ENCODE results near the gene FAM241A. TPM values are rescaled to one million over a fixed set of nuclear protein-coding genes. Genes with fewer than 3 reads are reported as not detected.

FAM241A gene
- total and polyA plus RNA-seq, 12 donors: 4.1 to 9.4 (median 7.5) TPM

DNA sequence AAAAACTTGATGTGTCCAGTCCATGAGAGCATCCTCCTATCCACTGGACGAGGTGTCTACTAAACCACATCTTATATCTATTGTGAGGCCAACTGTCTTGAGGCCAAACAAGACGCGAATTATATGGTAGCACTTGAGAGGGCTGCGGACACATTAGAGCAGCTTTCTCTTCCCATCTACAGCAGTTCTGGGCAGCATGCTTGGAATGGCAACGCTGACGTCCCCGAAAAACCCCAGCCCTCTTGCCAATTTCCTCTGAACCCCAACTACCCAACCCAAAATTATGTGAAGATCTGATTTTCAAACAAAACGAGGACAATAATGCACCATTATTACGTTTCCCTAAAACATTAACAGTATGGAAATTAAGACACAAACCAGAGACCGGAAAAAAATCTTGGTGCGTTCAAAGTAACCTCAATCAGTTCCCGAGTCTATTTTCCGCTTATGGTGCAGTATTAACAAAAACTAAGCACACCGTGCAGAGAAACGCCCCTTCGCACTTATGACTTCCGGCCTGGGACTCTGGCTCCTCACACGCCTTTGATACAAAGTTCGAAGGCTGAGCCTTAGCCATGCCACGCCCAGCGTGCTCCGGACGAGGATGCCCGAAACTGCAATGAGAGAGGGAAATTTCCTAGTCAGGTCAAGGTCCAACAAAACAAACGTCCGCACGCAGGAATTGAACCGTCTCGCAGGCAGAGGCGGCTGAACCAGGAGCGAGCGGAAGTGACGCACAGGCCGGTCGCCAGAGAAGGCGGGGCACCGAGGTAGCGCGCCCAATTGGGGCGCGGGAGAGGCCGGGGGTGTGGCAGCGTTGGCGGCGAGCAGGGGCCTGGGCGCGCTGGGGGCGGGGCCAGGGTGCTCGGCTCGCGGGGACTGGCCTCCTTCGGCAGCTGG is 85.9 kb downstream of the FAM241A start:
- H3K9me3 ChIP-seq: no peaks in the 10 kb centered on the region
- DNase-seq (peak; percentile 97 to 99), ATAC-seq (peak; percentile 98 to 100 (median 98))
- H3K36me3 ChIP-seq: no peaks in the 10 kb centered on the region
- TF ChIP-seq, protein P1, sequence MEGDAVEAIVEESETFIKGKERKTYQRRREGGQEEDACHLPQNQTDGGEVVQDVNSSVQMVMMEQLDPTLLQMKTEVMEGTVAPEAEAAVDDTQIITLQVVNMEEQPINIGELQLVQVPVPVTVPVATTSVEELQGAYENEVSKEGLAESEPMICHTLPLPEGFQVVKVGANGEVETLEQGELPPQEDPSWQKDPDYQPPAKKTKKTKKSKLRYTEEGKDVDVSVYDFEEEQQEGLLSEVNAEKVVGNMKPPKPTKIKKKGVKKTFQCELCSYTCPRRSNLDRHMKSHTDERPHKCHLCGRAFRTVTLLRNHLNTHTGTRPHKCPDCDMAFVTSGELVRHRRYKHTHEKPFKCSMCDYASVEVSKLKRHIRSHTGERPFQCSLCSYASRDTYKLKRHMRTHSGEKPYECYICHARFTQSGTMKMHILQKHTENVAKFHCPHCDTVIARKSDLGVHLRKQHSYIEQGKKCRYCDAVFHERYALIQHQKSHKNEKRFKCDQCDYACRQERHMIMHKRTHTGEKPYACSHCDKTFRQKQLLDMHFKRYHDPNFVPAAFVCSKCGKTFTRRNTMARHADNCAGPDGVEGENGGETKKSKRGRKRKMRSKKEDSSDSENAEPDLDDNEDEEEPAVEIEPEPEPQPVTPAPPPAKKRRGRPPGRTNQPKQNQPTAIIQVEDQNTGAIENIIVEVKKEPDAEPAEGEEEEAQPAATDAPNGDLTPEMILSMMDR (IDR thresholded peaks at IDR 0.05): no peak
- 1% methylated on average over 52 of the region's 52 CpGs for WGBS, 2 donors
- H3K4me1 ChIP-seq: peaks cover 0 to 37% (median 20%) of the 10 kb centered on the region in 9 donors
- peak overlapping the region; percentile 80 to 97 (median 92) for H3K4me3 ChIP-seq
- no peaks in the 10 kb centered on the region for H3K27me3 ChIP-seq
- H3K27ac ChIP-seq: peak overlapping the region; percentile 79 to 97 (median 94)
- intact Hi-C loops (cut with DNase I): loop anchor here in 4 of 10 donors (5.0 kb wide), 2 partner anchors 84 to 134 kb away; partner anchors contain the start of gene FAM241A (in 4 of the 4)

DNA sequence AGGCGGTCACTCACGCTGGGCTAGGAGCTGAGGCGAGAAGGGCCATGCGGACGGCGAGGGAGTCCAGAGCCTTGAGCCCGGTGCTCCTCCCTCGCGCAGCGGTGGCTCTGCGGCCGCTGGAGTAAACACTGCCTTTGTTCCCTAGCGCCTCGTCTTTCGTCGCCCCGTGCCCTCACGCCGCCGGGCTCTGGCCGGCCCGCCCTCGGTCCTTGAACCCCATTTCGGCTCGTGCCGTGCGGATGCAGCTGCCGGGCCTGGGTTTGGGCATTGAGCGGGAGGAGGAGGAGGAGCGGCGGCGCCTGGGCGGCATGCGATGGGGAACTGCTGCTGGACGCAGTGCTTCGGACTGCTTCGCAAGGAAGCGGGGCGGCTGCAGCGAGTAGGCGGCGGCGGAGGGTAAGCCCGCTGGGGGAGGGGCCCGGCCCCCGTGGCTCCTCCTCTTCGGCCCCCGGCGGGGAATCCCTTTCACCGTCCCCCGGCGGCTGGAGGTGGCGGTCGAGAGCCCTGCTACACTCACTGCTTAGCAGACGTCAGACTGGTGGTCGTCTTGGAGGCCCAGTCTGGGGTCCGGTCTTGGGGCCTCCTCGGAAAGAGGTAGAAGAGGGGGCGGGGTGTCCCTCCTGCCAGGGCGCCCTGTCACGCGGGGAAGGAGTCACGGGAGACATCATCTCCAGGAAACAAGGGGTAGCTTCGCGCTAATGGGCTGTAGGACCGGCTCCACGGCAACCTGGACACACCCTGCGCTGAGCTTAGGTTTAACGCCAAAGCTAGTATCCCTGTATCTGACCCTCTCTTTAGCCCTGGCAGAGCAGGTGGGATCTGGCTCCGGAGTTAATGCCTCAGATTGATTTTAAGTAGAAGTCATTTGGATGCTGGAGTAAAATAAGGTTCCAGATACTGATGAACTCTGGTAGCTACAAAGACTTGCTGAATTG is 86.8 kb downstream of the FAM241A start, which contains the start of gene AP1AR:
AP1AR (plus strand) TSS at position 9 of the 935 bp plus-strand sequence; CDS start at position 314, 305 bp downstream.
- peak; percentile 82 to 92 (median 83) for ATAC-seq
- WGBS, 2 donors: 0% methylated on average over 68 to 69 of the region's 70 CpGs
- H3K36me3 ChIP-seq: no peaks in the 10 kb centered on the region

DNA sequence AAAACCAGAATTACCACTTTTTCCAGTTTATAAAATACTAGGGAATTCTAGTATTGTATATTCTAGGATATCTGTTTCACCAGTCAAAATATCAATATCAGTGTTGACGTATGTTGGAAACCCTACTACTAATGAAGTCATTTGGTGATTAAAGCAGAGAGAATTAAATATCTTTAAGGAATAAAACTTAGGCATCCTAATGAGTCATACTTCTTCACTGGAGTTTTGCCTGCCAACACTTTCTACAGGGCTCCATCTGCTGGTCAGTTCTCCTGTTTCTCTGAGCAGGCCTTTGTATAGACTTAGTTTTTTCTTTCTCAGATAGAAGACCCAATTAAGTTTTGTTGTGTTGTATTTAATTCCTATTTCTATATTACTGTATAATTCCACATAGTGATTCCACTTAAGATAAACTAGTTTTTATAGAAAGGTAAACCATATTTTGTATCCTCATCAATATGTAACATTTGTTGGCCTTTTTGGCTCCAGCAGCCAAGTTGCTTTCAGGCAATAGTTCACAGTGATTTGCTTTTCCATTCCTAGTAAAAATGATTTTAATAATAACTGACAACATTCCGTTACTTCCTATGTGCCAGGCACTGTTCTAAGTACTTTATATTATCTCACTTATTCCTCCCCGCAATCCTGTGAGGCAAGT is 89.8 kb downstream of the FAM241A start:
- peak in 1 of 2 donors; percentile 83 for DNase-seq
- no peak overlapping the region for H3K27ac ChIP-seq
- no peaks in the 10 kb centered on the region for H3K27me3 ChIP-seq
- ATAC-seq: no peak
- H3K4me1 ChIP-seq: peaks cover 0 to 33% (median 15%) of the 10 kb centered on the region in 9 donors
- no peaks in the 10 kb centered on the region for H3K9me3 ChIP-seq
- TF ChIP-seq, protein P1 (IDR thresholded peaks at IDR 0.05): peak; percentile 56 to 93 (median 81)
- WGBS, 2 donors: 51 to 62% methylated on average over 3 of the region's 3 CpGs
- H3K36me3 ChIP-seq: no peaks in the 10 kb centered on the region
- no peak overlapping the region for H3K4me3 ChIP-seq
- intact Hi-C loops (cut with DNase I): loop anchor here in 9 of 10 donors (1.0 to 5.0 kb wide), 7 partner anchors 88 to 138 kb away; partner anchors contain the start of gene FAM241A (in 4 of the 9)

More for the DNA sequence above, 86.8 kb downstream of the FAM241A start, which contains the start of gene AP1AR:
- intact Hi-C loops (cut with DNase I): loop anchor here in 7 of 10 donors (2.0 to 5.0 kb wide), 5 partner anchors 85 to 135 kb away; partner anchors contain the start of gene FAM241A (in 5 of the 7)
- Histone ChIP-seq H3K4me1 (peaks cover 0 to 37% (median 20%) of the 10 kb centered on the region in 9 donors), H3K27ac (peak within 1 kb of the TSS; percentile 79 to 97 (median 94)), H3K9me3 (no peaks in the 10 kb centered on the region), H3K27me3 (no peaks in the 10 kb centered on the region), H3K4me3 (peak within 1 kb of the TSS; percentile 80 to 97 (median 92))
- peak; percentile 83 to 84 for DNase-seq
- TF ChIP-seq, protein P1 (IDR thresholded peaks at IDR 0.05): peak in 7 of 9 donors; percentile 20 to 58 (median 33)
